ENCODE data around the gene COMMD1. TPM values are rescaled to one million over a fixed set of nuclear protein-coding genes. Genes with fewer than 3 reads are reported as not detected.

COMMD1 gene
- total and polyA plus RNA-seq, 2 experiments from 2014 or later, result 54.9 to 83.7 TPM

- H3K9me3 Mint-ChIP-seq, result no peaks in the 10 kb centered on the region
- H3K36me3 ChIP-seq (ENCODE audit: insufficient read depth), result no peaks in the 10 kb centered on the region
- no peak for ATAC-seq
- H3K4me1 ChIP-seq (ENCODE audit: insufficient read depth), result no peaks in the 10 kb centered on the region; the same call in 1 of the 2 replicates
- H2AFZ ChIP-seq, result no peak overlapping the region
- DNase-seq (ENCODE audit: low spot score), result no peak
- no peak overlapping the region for H3K4me3 ChIP-seq
- no peak overlapping the region for H3K4me2 ChIP-seq
- no peaks in the 10 kb centered on the region for H3K27me3 ChIP-seq (ENCODE audit: insufficient read depth)
- H3K27ac ChIP-seq (ENCODE audit: low read depth), result no peak overlapping the region
- no peaks in the 10 kb centered on the region for H4K20me1 ChIP-seq (replicated peaks; ENCODE audit: insufficient read depth)
- H3F3A ChIP-seq (replicated peaks; ENCODE audit: low read depth), result no peaks in the 10 kb centered on the region
- H3K9me2 ChIP-seq (ENCODE audit: insufficient read depth), result no peaks in the 10 kb centered on the region
- TF ChIP-seq EZH2 (IDR thresholded peaks at IDR 0.05; ENCODE audit: low read depth, unreplicated experiment) (no peak), REST (IDR thresholded peaks at IDR 0.05; ENCODE audit: unreplicated experiment) (no peak), POLR2AphosphoS5 (IDR thresholded peaks at IDR 0.05; ENCODE audit: low read depth) (no peak), STAT1 (IDR thresholded peaks at IDR 0.05; ENCODE audit: unreplicated experiment) (no peak), CTCF (conservative IDR thresholded peaks at IDR 0.05; ENCODE audit: low read depth in 2 of 2) (no peak), JUNB (IDR thresholded peaks at IDR 0.05; ENCODE audit: unreplicated experiment) (no peak), ZNF114 (CRISPR knock-in tag; IDR thresholded peaks at IDR 0.05) (no peak), CREB1 (CRISPR knock-in tag; IDR thresholded peaks at IDR 0.05; ENCODE audit: low read depth) (no peak), ZNF462 (CRISPR knock-in tag; IDR thresholded peaks at IDR 0.05) (no peak)
- H3K4me3 Mint-ChIP-seq, result no peak overlapping the region
- peaks cover 11% of the 10 kb centered on the region for H3K27me3 Mint-ChIP-seq (ENCODE audit: insufficient read depth, low read depth, poor library complexity)
- H3K79me2 ChIP-seq (replicated peaks; ENCODE audit: insufficient read depth), result peaks cover 8% of the 10 kb centered on the region; the same call in 1 of the 2 replicates
- no peak overlapping the region for H3K27ac Mint-ChIP-seq
- H3K36me3 Mint-ChIP-seq (ENCODE audit: low read depth), result no peaks in the 10 kb centered on the region; the same call in 2 of the 3 replicates
- peaks cover 6% of the 10 kb centered on the region; the same call in 2 of the 3 replicates for H3K4me1 Mint-ChIP-seq
Observed at GRCh38 chr2:61909116-61909515, 3.6 kb downstream of the COMMD1 start.

Measured in GM23338 (cell line).